Measurements from ENCODE around the gene TOR1A.

GRCh38 chr9:129774791-129775447 is 49.0 kb downstream of the TOR1A start:
- TF ChIP-seq POLR2A (IDR thresholded peaks at IDR 0.05) (no peak), CTCF (IDR thresholded peaks at IDR 0.05) (no peak)
